Stomach (tissue), 9 donors: ENCODE data around the gene SLC22A17. TPM values are rescaled to one million over a fixed set of nuclear protein-coding genes. Genes with fewer than 3 reads are reported as not detected.

Source experiments
- DNase-seq, 2 donors: peaks; one replicate each; pipeline versions ENCODE4 v3.0.0 to v3.0.0-alpha.2; 2013 to 2019
- H3K27ac ChIP-seq, 5 donors: fragments of 200-600 bp in 4 of 5; sonication (generic) in 4 of 5; one replicate each; pipeline ENCODE4 v1.5.1; 2013 to 2019; ENCODE audit warnings: mild to moderate bottlenecking in 1 of 5, moderate library complexity in 1 of 5
- H3K27me3 ChIP-seq, 3 donors: fragments of 200-600 bp; sonication (generic); one replicate each; pipeline ENCODE4 v1.5.1; 2017 to 2019; ENCODE audit warnings: mixed run types in 1 of 3
- H3K36me3 ChIP-seq, 4 donors: fragments of 200-600 bp; sonication (generic); 1 replicate in 3 of 4; 2 replicates in 1 of 4; pipeline ENCODE4 v1.5.1; 2016 to 2019
- H3K4me1 ChIP-seq, 4 donors: fragments of 200-600 bp; sonication (generic); one replicate each; pipeline ENCODE4 v1.5.1; 2016 to 2019
- H3K4me3 ChIP-seq, 4 donors: fragments of 200-600 bp; sonication (generic) in 3 of 4; one replicate each; pipeline ENCODE4 v1.5.1; 2016 to 2019; ENCODE audit warnings: mild to moderate bottlenecking in 1 of 4
- H3K9me3 ChIP-seq, 4 donors: fragments of 200-600 bp; sonication (generic); one replicate each; pipeline ENCODE4 v1.5.1; 2016 to 2019
- EP300 ChIP-seq: sonication (generic); formaldehyde crosslinking; IDR thresholded peaks from one replicate; pipeline ENCODE4 v1.6.1; 2017; ENCODE audit warnings: antibody characterized with exemption
- POLR2A ChIP-seq, 4 donors: fragments of 450-650 bp; IDR thresholded peaks; one replicate each; pipeline ENCODE4 v1.6.1; 2016; ENCODE audit warnings: antibody characterized with exemption in 4 of 4, control low read depth in 2 of 4, mild to moderate bottlenecking in 1 of 4, moderate library complexity in 1 of 4
- POLR2AphosphoS5 ChIP-seq, 3 donors: sonication (generic); formaldehyde crosslinking; IDR thresholded peaks; one replicate each; pipeline ENCODE4 v1.6.1; 2016; ENCODE audit warnings: antibody characterized with exemption in 3 of 3
- WGBS, 5 donors: extraction: QIAGEN DNeasy Blood & Tissue Kit in 3 of 5; methylation state at CpG; one replicate each; pipeline versions ENCODE4 v1.1.5 to v1.1.7; 2013 to 2018; 5-methylcytosine and 5-hydroxymethylcytosine counted together
- intact Hi-C: fragments of 100-400 bp; cut with DNase I; formaldehyde crosslinking; loops from one replicate; pipeline ENCODE4 v1.15.1; 2023; ENCODE audit warnings: low total_unique reads
- polyA plus RNA-seq, 3 donors: library from polyadenylated mRNA; stranded (reverse); fragments of 200-250 nt; gene quantifications; one replicate each; pipeline ENCODE4 v1.2.3, GENCODE V29; 2013
- total RNA-seq, 5 donors: library from RNA; depleted of rRNA; stranded (reverse); fragments of >200 nt; gene quantifications; one replicate each; pipeline versions ENCODE4 v1.1.0 to v1.2.3, GENCODE V29; 2014 to 2016
- TF ChIP-seq, protein P1 (sequence below), 7 experiments: fragments of 450-650 bp in 4 of 7; fragments of 200-600 bp in 3 of 7; sonication (generic) in 3 of 7; IDR thresholded peaks; one replicate each; pipeline ENCODE4 v1.5.1; 2016 to 2019; ENCODE audit warnings: antibody characterized with exemption in 7 of 7, control low read depth in 2 of 7, mild to moderate bottlenecking in 1 of 7
- donor health status: healthy with polysubstance abuse.
- donor health status: Bipolar disorder and iron deficiency.
- donor health status: healthy.

The SLC22A17 gene
- total and polyA plus RNA-seq, 8 donors, result 7.0 to 33.3 (median 17.2) TPM

DNA sequence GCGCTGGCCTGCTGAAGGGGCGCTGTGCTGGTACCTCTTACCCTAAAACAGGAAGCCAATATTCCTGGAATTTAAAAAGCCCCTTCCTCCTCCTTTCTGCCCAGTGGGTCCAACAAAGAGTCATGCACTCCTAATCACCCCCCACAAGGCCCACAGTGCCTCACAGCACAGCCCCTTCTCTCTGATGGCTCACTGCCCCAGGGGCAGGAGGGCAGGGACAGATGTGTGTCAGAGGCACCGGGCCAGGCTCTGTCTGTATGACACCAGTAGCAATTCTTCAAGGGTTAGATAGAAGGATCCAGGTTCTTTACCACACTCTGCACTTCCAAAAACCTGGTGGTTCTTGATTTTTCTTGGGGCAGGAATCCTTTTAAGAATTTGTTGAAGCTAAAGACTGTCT is 46.4 kb upstream of the SLC22A17 start:
- Histone ChIP-seq H3K4me3 (no peak overlapping the region), H3K27ac (no peak overlapping the region), H3K27me3 (peaks cover 0 to 28% (median 4%) of the 10 kb centered on the region in 3 donors), H3K4me1 (no peaks in the 10 kb centered on the region), H3K36me3 (no peaks in the 10 kb centered on the region), H3K9me3 (no peaks in the 10 kb centered on the region)
- 87 to 96% (median 91%) methylated on average over 3 of the region's 3 CpGs for WGBS, 5 donors
- no peak for DNase-seq
- TF ChIP-seq POLR2A (IDR thresholded peaks at IDR 0.05), result no peak
- no peak for TF ChIP-seq POLR2AphosphoS5 (IDR thresholded peaks at IDR 0.05)
- TF ChIP-seq, protein P1, sequence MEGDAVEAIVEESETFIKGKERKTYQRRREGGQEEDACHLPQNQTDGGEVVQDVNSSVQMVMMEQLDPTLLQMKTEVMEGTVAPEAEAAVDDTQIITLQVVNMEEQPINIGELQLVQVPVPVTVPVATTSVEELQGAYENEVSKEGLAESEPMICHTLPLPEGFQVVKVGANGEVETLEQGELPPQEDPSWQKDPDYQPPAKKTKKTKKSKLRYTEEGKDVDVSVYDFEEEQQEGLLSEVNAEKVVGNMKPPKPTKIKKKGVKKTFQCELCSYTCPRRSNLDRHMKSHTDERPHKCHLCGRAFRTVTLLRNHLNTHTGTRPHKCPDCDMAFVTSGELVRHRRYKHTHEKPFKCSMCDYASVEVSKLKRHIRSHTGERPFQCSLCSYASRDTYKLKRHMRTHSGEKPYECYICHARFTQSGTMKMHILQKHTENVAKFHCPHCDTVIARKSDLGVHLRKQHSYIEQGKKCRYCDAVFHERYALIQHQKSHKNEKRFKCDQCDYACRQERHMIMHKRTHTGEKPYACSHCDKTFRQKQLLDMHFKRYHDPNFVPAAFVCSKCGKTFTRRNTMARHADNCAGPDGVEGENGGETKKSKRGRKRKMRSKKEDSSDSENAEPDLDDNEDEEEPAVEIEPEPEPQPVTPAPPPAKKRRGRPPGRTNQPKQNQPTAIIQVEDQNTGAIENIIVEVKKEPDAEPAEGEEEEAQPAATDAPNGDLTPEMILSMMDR (IDR thresholded peaks at IDR 0.05), result no peak
- TF ChIP-seq EP300, result no peak
- intact Hi-C loops, result no loop called here

DNA sequence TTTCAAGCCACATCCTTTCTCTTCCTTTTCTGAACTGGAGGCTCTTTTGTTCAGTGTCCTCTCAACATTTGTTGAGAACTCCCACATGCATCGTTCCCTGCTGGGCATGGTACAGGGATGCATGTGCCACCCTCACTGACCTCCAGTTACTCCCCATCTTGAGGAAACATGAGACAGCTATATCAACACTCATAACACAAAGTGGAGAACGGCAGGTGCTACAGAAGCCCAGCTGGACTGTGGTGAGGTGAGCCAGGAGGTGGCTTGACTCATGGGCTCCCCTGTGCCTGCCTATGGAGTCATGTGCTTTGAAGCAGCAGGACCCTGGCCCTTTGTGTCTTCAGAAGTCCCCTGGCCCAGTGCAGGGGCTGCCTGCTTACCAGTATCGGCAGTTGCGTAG is 45.7 kb upstream of the SLC22A17 start:
- WGBS, 5 donors, result 76 to 85% (median 81%) methylated on average over 4 of the region's 4 CpGs
- intact Hi-C loops, result no loop called here
- H3K4me1 ChIP-seq, result no peaks in the 10 kb centered on the region
- no peak overlapping the region for H3K4me3 ChIP-seq
- peaks cover 0 to 20% (median 4%) of the 10 kb centered on the region in 3 donors for H3K27me3 ChIP-seq
- no peaks in the 10 kb centered on the region for H3K36me3 ChIP-seq
- DNase-seq, result no peak
- H3K27ac ChIP-seq, result no peak overlapping the region
- no peaks in the 10 kb centered on the region for H3K9me3 ChIP-seq
- TF ChIP-seq POLR2AphosphoS5 (IDR thresholded peaks at IDR 0.05) (no peak), EP300 (no peak), POLR2A (IDR thresholded peaks at IDR 0.05) (no peak)
- TF ChIP-seq, protein P1 (IDR thresholded peaks at IDR 0.05), result no peak

DNA sequence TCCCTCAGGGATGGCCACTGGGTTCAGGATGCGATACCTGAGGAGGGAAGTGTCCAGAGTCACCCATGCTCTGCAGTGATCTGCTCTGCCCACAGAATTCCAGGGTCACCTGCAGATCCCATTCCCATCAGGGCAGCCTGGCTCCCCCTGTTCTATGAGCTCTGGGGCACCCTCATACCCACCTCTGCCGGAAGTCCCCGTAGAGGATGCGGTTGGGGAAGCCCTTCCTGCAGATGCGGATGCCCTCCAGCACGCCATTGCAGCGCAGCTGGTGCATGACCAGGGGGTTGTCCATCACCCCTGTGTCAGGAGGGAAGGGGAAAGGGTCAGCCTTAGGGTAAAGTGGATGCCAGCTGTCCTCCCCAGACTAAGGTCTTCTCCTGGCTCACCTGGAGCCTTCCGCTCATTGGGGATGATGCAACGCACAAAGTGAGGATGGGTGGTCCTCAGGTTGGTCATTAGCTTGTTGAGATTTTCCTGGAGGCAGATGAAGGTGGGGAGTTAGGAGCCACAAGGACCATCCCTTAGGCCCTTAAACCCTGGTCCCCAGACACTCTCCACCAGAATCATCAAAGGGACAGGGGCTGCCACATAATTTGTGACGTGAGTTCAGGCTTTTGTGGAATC is 44.2 kb upstream of the SLC22A17 start:
- 82 to 97% (median 92%) methylated on average over 4 to 10 of the region's 10 CpGs for WGBS, 5 donors

DNA sequence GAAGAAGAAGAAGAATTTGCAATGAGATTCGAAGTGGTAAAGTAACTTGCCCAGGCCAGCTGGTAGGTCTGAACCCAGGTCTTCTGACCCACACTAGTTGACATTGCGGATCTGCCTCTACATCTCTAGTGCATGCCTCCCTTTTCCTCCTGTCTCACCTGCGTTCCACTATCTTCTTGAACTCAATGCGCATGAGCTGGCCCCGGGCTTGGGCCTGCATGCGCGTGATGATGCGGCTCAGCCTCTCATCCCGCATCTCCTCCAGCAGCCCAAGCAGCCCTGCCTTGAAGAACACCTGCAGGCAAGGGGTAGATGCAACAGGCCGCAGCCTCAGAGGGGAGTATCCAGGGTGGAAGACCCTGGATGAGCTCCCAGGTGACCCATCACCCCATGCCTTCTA is 43.4 kb upstream of the SLC22A17 start:
- intact Hi-C loops, result no loop called here
- Histone ChIP-seq H3K27ac (no peak overlapping the region), H3K27me3 (peaks cover 0 to 4% (median 0%) of the 10 kb centered on the region in 3 donors), H3K9me3 (no peaks in the 10 kb centered on the region), H3K36me3 (no peaks in the 10 kb centered on the region), H3K4me1 (no peaks in the 10 kb centered on the region), H3K4me3 (no peak overlapping the region)
- TF ChIP-seq POLR2AphosphoS5 (IDR thresholded peaks at IDR 0.05) (no peak), EP300 (no peak), POLR2A (IDR thresholded peaks at IDR 0.05) (no peak)
- TF ChIP-seq, protein P1 (IDR thresholded peaks at IDR 0.05), result no peak
- DNase-seq, result no peak
- 84 to 93% (median 91%) methylated on average over 10 of the region's 10 CpGs for WGBS, 5 donors

More for the DNA sequence above, 44.2 kb upstream of the SLC22A17 start:
- Histone ChIP-seq H3K9me3 (no peaks in the 10 kb centered on the region), H3K4me3 (no peak overlapping the region), H3K27me3 (peaks cover 0 to 6% (median 0%) of the 10 kb centered on the region in 3 donors), H3K4me1 (no peaks in the 10 kb centered on the region), H3K36me3 (no peaks in the 10 kb centered on the region), H3K27ac (no peak overlapping the region)
- intact Hi-C loops, result no loop called here
- DNase-seq, result no peak
- no peak for TF ChIP-seq POLR2AphosphoS5 (IDR thresholded peaks at IDR 0.05)
- TF ChIP-seq, protein P1 (IDR thresholded peaks at IDR 0.05), result no peak
- TF ChIP-seq EP300, result no peak
- TF ChIP-seq POLR2A (IDR thresholded peaks at IDR 0.05), result no peak
